HCT116 (cell line): Measurements from ENCODE around the gene LBR.

ENCODE experiments used
- CBX3 ChIP-seq: IDR thresholded peaks from 2 replicates; pipeline ENCODE4 v1.6.1; 2012; ENCODE audit warnings: low read depth
- CEBPB ChIP-seq: IDR thresholded peaks from 2 replicates; pipeline ENCODE4 v1.6.1; 2012; ENCODE audit warnings: low read depth
- ELF1 ChIP-seq: IDR thresholded peaks from 2 replicates; pipeline ENCODE4 v1.6.1; 2012; ENCODE audit warnings: low read depth, borderline replicate concordance
- EZH2 ChIP-seq: fragments of 200-600 bp; sonication (generic); IDR thresholded peaks from 2 replicates; pipeline ENCODE4 v1.6.1; 2017; ENCODE audit warnings: antibody characterized with exemption, mixed run types
- EZH2phosphoT487 ChIP-seq: fragments of 200-600 bp; IDR thresholded peaks from 2 replicates; pipeline ENCODE4 v1.6.1; 2018; ENCODE audit warnings: antibody characterized with exemption, borderline replicate concordance
- JUND ChIP-seq: IDR thresholded peaks from 2 replicates; pipeline ENCODE4 v1.6.1; 2012
- POLR2A ChIP-seq: IDR thresholded peaks from 2 replicates; pipeline ENCODE4 v1.7.0; 2011; ENCODE audit warnings: borderline replicate concordance; ENCODE audit not compliant: insufficient read depth, insufficient read length; ENCODE audit errors: extremely low read depth
- POLR2AphosphoS5 ChIP-seq: IDR thresholded peaks from 2 replicates; pipeline ENCODE4 v1.6.1; 2011; ENCODE audit warnings: mild to moderate bottlenecking, low read depth, low read length, moderate library complexity
- SP1 ChIP-seq: IDR thresholded peaks from 2 replicates; pipeline ENCODE4 v1.6.1; 2012; ENCODE audit warnings: low read depth
- YY1 ChIP-seq: IDR thresholded peaks from 2 replicates; pipeline ENCODE4 v1.6.1; 2011; ENCODE audit warnings: low read length, low read depth, moderate library complexity, mild to moderate bottlenecking; ENCODE audit not compliant: insufficient replicate concordance; ENCODE audit errors: extremely low read depth
- ZNF274 ChIP-seq: fragments of 200-500 bp; sonication (Bioruptor generic); IDR thresholded peaks from 2 replicates; pipeline ENCODE4 v1.6.1; 2014; ENCODE audit warnings: mild to moderate bottlenecking, low read depth, low read length, inconsistent platforms
- TF ChIP-seq, protein P1 (sequence below), 3 experiments: fragments of 200-600 bp in 1 of 3; sonication (generic) in 1 of 3; IDR thresholded peaks in 2 of 3; conservative IDR thresholded peaks in 1 of 3; 2 replicates each; pipeline ENCODE4 v1.5.1; 2012 to 2017; ENCODE audit warnings: low read depth in 2 of 3, low read length in 2 of 3, antibody characterized with exemption in 1 of 3, borderline replicate concordance in 1 of 3, control low read depth in 1 of 3, mild to moderate bottlenecking in 1 of 3, mixed read lengths in 1 of 3, mixed run types in 1 of 3, moderate library complexity in 1 of 3; ENCODE audit not compliant: insufficient read depth in 1 of 3
- TF ChIP-seq, protein P2 (sequence below): IDR thresholded peaks from 2 replicates; pipeline ENCODE4 v1.6.1; 2012
- TF ChIP-seq, protein P3 (sequence below): IDR thresholded peaks from 2 replicates; pipeline ENCODE4 v1.6.1; 2012; ENCODE audit warnings: low read depth

DNA sequence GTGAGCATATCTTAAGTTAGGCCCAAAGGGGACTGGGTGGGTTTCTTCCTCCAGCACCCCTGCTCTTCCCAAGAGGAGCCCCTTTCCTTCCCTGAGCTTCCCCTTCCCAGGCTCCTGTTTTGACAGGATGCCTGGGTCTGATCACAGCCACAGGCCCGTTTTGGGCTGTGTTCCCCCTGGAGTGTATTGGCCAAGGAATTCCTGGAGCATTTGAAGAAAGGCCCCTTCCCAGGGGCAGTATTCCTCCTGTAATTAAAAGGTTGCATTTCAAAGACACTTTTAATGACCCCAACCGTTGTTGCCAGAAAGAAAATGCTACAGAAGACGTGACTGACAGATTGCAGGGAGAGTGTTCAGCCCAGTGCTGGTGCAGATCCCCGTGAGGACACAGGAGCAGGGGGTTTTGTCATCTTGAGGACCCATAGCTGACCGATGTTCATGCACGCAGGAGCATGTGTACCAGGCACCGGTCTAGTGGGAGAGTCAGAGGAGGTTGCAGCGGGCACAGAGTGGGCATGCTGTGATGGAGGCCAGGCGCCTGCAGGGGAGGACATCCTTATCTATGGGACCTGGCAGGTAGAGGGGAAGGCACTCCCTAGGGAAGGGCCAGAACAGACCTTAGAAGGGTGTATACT is 19.3 kb upstream of the LBR start:
- TF ChIP-seq, protein P1, sequence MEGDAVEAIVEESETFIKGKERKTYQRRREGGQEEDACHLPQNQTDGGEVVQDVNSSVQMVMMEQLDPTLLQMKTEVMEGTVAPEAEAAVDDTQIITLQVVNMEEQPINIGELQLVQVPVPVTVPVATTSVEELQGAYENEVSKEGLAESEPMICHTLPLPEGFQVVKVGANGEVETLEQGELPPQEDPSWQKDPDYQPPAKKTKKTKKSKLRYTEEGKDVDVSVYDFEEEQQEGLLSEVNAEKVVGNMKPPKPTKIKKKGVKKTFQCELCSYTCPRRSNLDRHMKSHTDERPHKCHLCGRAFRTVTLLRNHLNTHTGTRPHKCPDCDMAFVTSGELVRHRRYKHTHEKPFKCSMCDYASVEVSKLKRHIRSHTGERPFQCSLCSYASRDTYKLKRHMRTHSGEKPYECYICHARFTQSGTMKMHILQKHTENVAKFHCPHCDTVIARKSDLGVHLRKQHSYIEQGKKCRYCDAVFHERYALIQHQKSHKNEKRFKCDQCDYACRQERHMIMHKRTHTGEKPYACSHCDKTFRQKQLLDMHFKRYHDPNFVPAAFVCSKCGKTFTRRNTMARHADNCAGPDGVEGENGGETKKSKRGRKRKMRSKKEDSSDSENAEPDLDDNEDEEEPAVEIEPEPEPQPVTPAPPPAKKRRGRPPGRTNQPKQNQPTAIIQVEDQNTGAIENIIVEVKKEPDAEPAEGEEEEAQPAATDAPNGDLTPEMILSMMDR (IDR thresholded peaks at IDR 0.05 in 2 of 3, conservative IDR thresholded peaks at IDR 0.05 in 1 of 3; ENCODE audit: borderline replicate concordance in 1 of 3, insufficient read depth in 1 of 3, low read depth in 2 of 3, low read length in 2 of 3) = no peak
- TF ChIP-seq POLR2A (no peak), ELF1 (no peak), EZH2phosphoT487 (no peak), POLR2AphosphoS5 (no peak), ZNF274 (no peak), JUND (no peak), EZH2 (no peak), CBX3 (no peak), YY1 (no peak), SP1 (no peak), CEBPB (no peak)
- TF ChIP-seq, protein P2, sequence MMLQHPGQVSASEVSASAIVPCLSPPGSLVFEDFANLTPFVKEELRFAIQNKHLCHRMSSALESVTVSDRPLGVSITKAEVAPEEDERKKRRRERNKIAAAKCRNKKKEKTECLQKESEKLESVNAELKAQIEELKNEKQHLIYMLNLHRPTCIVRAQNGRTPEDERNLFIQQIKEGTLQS = no peak
- TF ChIP-seq, protein P3, sequence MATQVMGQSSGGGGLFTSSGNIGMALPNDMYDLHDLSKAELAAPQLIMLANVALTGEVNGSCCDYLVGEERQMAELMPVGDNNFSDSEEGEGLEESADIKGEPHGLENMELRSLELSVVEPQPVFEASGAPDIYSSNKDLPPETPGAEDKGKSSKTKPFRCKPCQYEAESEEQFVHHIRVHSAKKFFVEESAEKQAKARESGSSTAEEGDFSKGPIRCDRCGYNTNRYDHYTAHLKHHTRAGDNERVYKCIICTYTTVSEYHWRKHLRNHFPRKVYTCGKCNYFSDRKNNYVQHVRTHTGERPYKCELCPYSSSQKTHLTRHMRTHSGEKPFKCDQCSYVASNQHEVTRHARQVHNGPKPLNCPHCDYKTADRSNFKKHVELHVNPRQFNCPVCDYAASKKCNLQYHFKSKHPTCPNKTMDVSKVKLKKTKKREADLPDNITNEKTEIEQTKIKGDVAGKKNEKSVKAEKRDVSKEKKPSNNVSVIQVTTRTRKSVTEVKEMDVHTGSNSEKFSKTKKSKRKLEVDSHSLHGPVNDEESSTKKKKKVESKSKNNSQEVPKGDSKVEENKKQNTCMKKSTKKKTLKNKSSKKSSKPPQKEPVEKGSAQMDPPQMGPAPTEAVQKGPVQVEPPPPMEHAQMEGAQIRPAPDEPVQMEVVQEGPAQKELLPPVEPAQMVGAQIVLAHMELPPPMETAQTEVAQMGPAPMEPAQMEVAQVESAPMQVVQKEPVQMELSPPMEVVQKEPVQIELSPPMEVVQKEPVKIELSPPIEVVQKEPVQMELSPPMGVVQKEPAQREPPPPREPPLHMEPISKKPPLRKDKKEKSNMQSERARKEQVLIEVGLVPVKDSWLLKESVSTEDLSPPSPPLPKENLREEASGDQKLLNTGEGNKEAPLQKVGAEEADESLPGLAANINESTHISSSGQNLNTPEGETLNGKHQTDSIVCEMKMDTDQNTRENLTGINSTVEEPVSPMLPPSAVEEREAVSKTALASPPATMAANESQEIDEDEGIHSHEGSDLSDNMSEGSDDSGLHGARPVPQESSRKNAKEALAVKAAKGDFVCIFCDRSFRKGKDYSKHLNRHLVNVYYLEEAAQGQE = no peak
